DMS79 treated with DMSO at 0.1 percent for 48 hours (cell line): ENCODE data around the gene ANKRD44.

ENCODE experiments used
- DNase-seq: peaks from one replicate; lab custom pipeline; 2025; lab: John Stamatoyannopoulos, UW

The ANKRD44 gene

DNA sequence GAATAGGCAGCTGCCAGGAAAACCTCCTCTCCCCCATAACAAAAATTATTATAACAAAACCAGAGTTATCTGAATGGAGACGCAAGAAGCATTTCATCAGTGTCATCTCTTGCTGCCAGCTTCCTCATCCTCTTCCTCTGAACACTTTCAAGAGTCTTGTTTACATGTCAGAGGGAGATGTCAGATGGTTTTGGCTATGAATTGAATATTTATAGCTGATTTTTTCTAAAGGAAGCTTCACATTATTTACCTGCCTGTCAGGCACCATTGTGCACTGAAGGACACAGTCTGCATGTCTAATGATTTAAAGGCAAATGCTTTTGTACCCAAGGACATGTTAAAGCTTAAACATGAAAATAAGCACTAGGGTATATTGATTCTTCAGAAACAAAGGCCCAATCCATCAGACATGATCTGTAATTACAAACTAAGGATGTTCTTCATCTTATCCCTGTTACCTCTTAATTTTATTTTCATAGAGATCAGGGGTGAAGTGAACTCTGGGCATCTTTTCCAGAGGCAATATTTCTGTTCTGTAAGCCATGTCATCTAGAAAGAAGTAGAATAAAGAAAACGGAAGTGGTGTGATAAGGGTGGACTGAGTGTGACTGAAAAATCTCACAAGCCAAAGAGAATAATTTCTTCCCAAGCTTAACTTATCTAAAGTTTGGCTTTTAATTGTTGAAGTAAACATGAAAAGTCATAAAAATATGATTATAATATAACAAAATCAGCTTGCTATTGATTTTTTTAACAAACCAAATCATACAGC lies 168.7 kb downstream of the ANKRD44 start:
- no peak for DNase-seq

DNA sequence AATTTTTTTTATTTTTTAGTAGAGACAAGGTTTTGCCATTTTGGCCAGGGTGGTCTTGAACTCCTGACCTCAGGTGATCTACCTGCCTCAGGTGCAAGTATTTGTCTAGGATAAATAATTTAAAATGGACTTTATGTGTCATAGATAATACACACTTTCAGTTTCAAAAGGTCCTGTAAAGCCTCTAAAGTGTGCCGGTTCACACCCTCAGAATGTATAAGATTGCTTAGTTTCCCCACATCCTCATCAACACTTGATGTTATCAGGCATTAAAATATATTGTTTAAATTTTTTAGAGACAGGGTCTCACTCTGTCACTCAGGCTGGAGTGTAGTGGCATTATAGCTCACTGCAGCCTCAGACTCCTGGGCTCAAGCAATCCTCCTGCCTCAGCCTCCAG lies 170.5 kb downstream of the ANKRD44 start:
- no peak for DNase-seq

DNA sequence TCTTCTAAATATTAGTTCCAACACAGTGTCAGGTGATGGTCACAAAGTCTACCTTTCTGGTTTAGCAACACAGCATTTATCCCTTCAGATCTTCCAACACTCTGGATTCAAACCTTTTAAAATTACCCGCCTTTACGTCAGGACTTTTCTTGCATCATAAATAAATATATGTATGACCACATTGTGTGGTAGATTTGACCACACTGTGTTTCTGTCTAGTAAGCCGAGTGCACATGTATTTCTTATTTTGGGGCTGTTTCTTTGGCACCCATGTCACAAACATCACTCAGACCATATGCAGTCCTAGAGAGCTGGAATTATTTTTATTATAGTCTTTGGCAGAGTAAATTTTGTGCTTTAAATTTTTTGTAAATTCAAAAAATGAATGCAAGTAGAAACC lies 172.1 kb downstream of the ANKRD44 start:
- DNase-seq, result no peak

GRCh38 chr2:197137826-197138477 lies 172.6 kb downstream of the ANKRD44 start:
- no peak for DNase-seq

- DNase-seq, result no peak
These were observed 173.3 kb downstream of the ANKRD44 start for GRCh38 chr2:197137231-197137630.

DNA sequence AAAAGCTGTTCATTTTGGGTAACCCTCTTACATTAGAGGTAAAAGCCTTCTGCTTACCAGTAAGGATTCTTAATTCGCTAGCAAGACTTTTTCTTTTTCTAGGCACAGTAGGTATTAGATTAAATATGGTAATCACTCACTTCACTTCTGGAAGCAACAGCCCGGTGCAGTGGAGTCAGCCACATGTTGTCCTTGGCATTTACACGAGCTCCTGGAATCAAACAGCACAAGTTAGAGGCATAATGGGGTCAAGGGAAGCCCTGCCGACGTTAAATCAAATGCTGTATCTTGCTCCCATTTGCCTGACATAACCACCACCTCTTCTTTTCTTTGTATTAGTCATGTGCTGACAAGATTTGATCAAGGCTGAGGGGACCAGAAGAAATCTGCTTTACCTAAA lies 174.1 kb downstream of the ANKRD44 start:
- no peak for DNase-seq

DNA sequence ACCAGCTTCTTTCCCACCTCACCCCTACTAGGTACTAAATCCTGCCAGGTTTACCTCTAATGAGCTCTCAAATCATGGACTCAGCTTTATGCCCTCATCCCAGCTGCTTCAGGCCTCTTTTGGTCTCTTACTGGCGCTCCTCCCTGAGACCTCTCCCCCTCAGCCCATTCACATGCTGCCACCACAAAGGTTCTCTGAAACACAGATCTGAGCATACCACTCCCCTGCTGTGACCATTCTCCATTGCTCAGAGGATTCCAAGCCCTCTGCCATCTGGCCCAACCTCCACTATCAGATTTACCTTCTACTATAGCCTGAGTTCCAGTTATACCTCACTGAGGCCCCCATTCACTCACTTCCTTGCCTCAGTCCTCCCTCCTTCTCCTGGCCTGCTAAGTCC lies 174.8 kb downstream of the ANKRD44 start:
- DNase-seq, result no peak

GRCh38 chr2:197134206-197134605 lies 176.4 kb downstream of the ANKRD44 start:
- DNase-seq, result no peak

DNA sequence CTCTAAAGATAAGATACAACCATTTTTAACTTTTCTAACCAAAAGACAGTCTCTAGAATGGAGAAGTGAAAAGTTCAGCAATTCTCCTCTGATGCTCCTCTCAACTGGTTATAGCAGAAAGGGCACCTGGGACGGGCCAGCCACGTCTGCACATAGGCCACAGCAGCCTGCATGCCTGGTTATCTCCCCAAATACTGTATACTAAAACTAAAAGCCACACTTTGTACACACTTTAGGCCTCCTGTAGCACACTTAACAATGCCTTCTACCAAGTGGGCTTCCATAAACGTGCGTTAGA lies 179.1 kb downstream of the ANKRD44 start:
- no peak for DNase-seq

DNA sequence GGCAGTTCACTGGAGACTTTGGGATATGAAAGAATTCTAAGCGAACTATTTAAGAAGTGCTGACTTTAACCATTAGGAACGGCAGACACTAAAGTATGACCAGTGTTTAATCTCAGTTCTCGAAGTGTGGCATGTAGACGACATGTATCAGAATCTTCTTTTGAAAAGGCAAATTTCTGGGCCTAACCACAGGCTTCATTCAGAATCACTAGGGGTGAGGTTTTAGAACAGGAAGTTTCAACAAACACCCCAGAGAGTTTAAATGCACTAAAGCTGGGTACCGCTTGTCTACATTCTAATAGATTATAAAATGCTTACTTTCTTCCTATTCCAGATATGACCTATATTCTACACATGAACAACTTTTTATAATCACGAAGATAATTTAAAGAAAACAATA lies 180.3 kb downstream of the ANKRD44 start:
- DNase-seq, result no peak

GRCh38 chr2:197128897-197129296 lies 181.7 kb downstream of the ANKRD44 start:
- DNase-seq, result no peak

- DNase-seq, result no peak
These were observed 182.5 kb downstream of the ANKRD44 start for GRCh38 chr2:197128126-197128525.

DNA sequence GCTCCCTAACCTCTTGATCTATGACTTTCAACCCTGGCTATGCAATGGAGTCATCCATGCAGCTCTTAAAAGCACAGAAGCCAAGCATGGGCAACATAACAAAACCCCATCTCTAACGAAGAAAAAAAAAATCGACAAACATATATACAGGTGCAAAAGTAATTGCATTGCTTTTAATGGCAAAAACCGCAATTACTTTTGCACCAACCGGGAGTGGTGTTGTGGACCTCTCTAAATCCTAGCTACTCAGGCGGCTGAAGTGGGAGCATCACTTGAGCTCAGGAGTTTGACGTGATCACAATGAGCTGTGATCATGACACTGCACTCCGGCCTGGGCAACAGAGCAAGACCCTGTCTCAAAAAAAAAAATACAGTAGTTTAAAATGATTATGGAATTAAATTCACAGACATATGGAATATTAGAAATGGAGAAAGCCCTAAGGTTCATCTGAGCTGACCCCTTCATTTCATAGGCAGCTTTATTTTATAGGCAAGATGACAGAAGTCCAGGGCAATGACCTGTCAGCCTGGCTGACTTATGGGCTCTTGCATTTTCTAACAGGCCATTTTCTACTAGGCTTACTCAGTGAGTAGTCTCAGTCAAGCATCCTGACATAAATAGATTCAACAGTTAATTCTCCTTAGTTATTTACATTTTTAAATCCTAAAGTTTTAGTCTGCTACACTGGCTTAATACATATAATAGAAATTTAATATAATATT lies 183.8 kb downstream of the ANKRD44 start:
- DNase-seq, result no peak

- no peak for DNase-seq
These were observed 185.8 kb downstream of the ANKRD44 start for GRCh38 chr2:197124639-197125390.

- DNase-seq, result no peak
These were observed 187.8 kb downstream of the ANKRD44 start for GRCh38 chr2:197122821-197123220.

- DNase-seq, result no peak
These were observed 188.7 kb downstream of the ANKRD44 start for GRCh38 chr2:197121756-197122385.

DNA sequence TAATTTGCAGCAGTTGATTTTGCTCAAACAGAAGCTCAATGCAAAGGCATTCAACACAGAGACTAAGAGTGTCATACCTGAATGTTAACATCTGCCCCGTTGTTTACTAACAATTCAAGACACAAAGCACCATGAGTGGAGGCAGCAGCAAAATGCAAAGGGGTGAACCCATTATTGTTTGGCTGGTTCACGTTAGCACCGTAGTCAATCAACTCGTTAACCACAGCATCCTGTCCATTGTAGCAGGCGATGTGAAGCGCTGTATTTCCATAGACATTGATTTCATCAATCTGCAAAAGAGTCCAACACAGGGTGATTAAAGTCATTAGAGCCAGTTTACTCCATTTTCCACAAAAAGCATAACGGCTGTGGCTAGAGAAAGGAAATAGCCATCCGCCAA lies 189.3 kb downstream of the ANKRD44 start:
- no peak for DNase-seq

- no peak for DNase-seq
These were observed 194.2 kb downstream of the ANKRD44 start for GRCh38 chr2:197116306-197116879.

- DNase-seq, result no peak
These were observed 195.3 kb downstream of the ANKRD44 start for GRCh38 chr2:197115325-197115724.

- DNase-seq, result peak; percentile 36
These were observed 197.3 kb downstream of the ANKRD44 start for GRCh38 chr2:197113275-197113711.

GRCh38 chr2:197109326-197109725 lies 201.3 kb downstream of the ANKRD44 start:
- DNase-seq, result no peak

GRCh38 chr2:197108758-197109157 lies 201.8 kb downstream of the ANKRD44 start:
- DNase-seq, result no peak
